Neuronal stem cell (in vitro differentiated cells): ENCODE measurements around the gene YJU2.
"Not testable (repeated sequence)": the region's sequence is repeated elsewhere in the genome, so short reads cannot be mapped to it uniquely, and the experiment has no call there.

Source experiments
- DNase-seq: peaks from one replicate; pipeline ENCODE4 v3.0.0-alpha.2; 2013; ENCODE audit warnings: low spot score
- H2AFZ ChIP-seq: one replicate; pipeline ENCODE4 v1.6.1; 2013; ENCODE audit warnings: mild to moderate bottlenecking, low read length, inconsistent platforms
- H2AK5ac ChIP-seq: 2 replicates; pipeline ENCODE4 v1.6.1; 2013; ENCODE audit warnings: low read depth, mild to moderate bottlenecking, inconsistent platforms, low read length, moderate library complexity, mixed read lengths
- H2BK120ac ChIP-seq: 2 replicates; pipeline ENCODE4 v1.6.1; 2013; ENCODE audit warnings: low read depth, mild to moderate bottlenecking, inconsistent platforms, low read length, moderate library complexity, mixed read lengths
- H2BK12ac ChIP-seq: one replicate; pipeline ENCODE4 v1.6.1; 2013; ENCODE audit warnings: low read length, inconsistent platforms
- H2BK15ac ChIP-seq: 2 replicates; pipeline ENCODE4 v1.6.1; 2013; ENCODE audit warnings: mild to moderate bottlenecking, low read length, inconsistent platforms, mixed read lengths
- H2BK5ac ChIP-seq: one replicate; pipeline ENCODE4 v1.6.1; 2013; ENCODE audit warnings: inconsistent platforms, mild to moderate bottlenecking, low read length, moderate library complexity
- H3K14ac ChIP-seq: one replicate; pipeline ENCODE4 v1.6.1; 2013; ENCODE audit warnings: low read length, inconsistent platforms
- H3K18ac ChIP-seq: 2 replicates; pipeline ENCODE4 v1.6.1; 2013; ENCODE audit warnings: low read length, inconsistent platforms
- H3K23ac ChIP-seq: 2 replicates; pipeline ENCODE4 v1.6.1; 2013; ENCODE audit warnings: low read depth, mild to moderate bottlenecking, mixed read lengths, low read length, inconsistent platforms; ENCODE audit not compliant: poor library complexity
- H3K27ac ChIP-seq: replicated peaks from 3 replicates; pipeline ENCODE4 v1.5.1; 2013; ENCODE audit warnings: low read length, inconsistent platforms
- H3K27me3 ChIP-seq, 3 experiments: 2 replicates each; pipeline ENCODE4 v1.6.1; 2013; ENCODE audit warnings: low read length in 3 of 3, mild to moderate bottlenecking in 2 of 3, inconsistent platforms in 1 of 3, low read depth in 1 of 3, mixed read lengths in 1 of 3, moderate library complexity in 1 of 3; ENCODE audit not compliant: control insufficient read depth in 3 of 3, insufficient read depth in 3 of 3
- H3K36me3 ChIP-seq, 2 donors: replicated peaks in 1 of 2; 2 replicates each; pipeline ENCODE4 v1.6.1; 2013; ENCODE audit warnings: low read length in 2 of 2; ENCODE audit not compliant: control insufficient read depth in 2 of 2, insufficient read depth in 2 of 2
- H3K4ac ChIP-seq: 2 replicates; pipeline ENCODE4 v1.6.1; 2013; ENCODE audit warnings: inconsistent platforms, mild to moderate bottlenecking, low read length, moderate library complexity
- H3K4me1 ChIP-seq, 2 donors: 1 replicate in 1 of 2; 2 replicates in 1 of 2; pipeline ENCODE4 v1.6.1; 2013; ENCODE audit warnings: low read length in 2 of 2, low read depth in 1 of 2; ENCODE audit not compliant: control insufficient read depth in 2 of 2, insufficient read depth in 1 of 2
- H3K4me2 ChIP-seq: one replicate; pipeline ENCODE4 v1.6.1; 2013; ENCODE audit warnings: mild to moderate bottlenecking, low read length, inconsistent platforms; ENCODE audit not compliant: insufficient read depth, poor library complexity, severe bottlenecking
- H3K4me3 ChIP-seq, 2 donors: 2 replicates each; pipeline ENCODE4 v1.5.1; 2013; ENCODE audit warnings: low read length in 2 of 2, mild to moderate bottlenecking in 2 of 2, inconsistent platforms in 1 of 2, moderate library complexity in 1 of 2
- H3K79me1 ChIP-seq: one replicate; pipeline ENCODE4 v1.6.1; 2013; ENCODE audit warnings: low read depth, mild to moderate bottlenecking, inconsistent platforms, low read length, moderate library complexity
- H3K9ac ChIP-seq: one replicate; pipeline ENCODE4 v1.6.1; 2013; ENCODE audit warnings: mild to moderate bottlenecking, low read depth, low read length, inconsistent platforms; ENCODE audit not compliant: poor library complexity
- H3K9me3 ChIP-seq, 2 donors: replicated peaks in 1 of 2; 2 replicates each; pipeline versions ENCODE3 to v1.6.1; 2013; ENCODE audit warnings: low read length in 2 of 2, mild to moderate bottlenecking in 2 of 2, inconsistent platforms in 1 of 2, low read depth in 1 of 2, mixed read lengths in 1 of 2, moderate library complexity in 1 of 2; ENCODE audit not compliant: control insufficient read depth in 2 of 2, insufficient read depth in 1 of 2
- H4K8ac ChIP-seq: one replicate; pipeline ENCODE4 v1.6.1; 2013; ENCODE audit warnings: low read depth, mild to moderate bottlenecking, inconsistent platforms, low read length, moderate library complexity
- H4K91ac ChIP-seq: one replicate; pipeline ENCODE4 v1.6.1; 2013; ENCODE audit warnings: low read length, low read depth, mild to moderate bottlenecking, inconsistent platforms; ENCODE audit not compliant: poor library complexity
- whole genome bisulfite sequencing, 2 donors: extraction: QIAGEN DNeasy Blood & Tissue Kit; methylation state at CpG; one replicate each; pipeline ENCODE4 v1.1.7; 2013; ENCODE audit warnings: missing lambda C conversion rate in 2 of 2, mixed read lengths in 1 of 2; ENCODE audit not compliant: insufficient read length in 2 of 2, insufficient replicate concordance in 1 of 2; ENCODE audit errors: extremely low coverage in 2 of 2; 5-methylcytosine and 5-hydroxymethylcytosine counted together

Gene YJU2

DNA sequence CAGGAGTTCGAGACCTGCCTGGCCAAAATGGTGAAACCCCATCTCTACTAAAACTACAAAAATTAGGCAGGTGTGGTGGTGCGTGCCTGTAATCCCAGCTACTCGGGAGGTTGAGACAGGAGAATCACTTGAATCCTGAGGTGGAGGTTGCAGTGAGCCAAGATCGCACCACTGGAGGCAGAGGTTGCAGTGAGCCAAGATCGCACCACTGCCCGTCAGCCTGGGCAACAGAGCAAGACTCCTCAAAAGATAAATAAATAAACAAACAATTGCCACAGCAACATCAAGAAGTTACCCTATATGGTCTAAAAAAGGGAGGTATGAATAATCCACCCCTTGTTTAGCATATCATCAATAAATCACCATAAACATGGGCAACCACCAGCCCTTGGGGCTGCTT is 942 bp upstream of the YJU2 start:
- not testable (repeated sequence) for H2BK15ac ChIP-seq, H2BK120ac ChIP-seq, H4K8ac ChIP-seq, H4K91ac ChIP-seq, H3K9me3 ChIP-seq, H3K14ac ChIP-seq, H3K18ac ChIP-seq, H3K4me1 ChIP-seq, H3K27me3 ChIP-seq, H3K9ac ChIP-seq, H3K4me3 ChIP-seq, H3K27ac ChIP-seq, H3K23ac ChIP-seq, H3K79me1 ChIP-seq, H3K4ac ChIP-seq, H2BK5ac ChIP-seq, DNase-seq, H2BK12ac ChIP-seq, H3K4me2 ChIP-seq, H2AK5ac ChIP-seq
- peak overlapping the region; percentile 85 for H2AFZ ChIP-seq
- H3K36me3 ChIP-seq, result peaks cover 16 to 20% of the 10 kb centered on the region in 2 donors
- whole genome bisulfite sequencing, 2 donors, result no CpG with 5 or more reads among the region's 6 CpGs

DNA sequence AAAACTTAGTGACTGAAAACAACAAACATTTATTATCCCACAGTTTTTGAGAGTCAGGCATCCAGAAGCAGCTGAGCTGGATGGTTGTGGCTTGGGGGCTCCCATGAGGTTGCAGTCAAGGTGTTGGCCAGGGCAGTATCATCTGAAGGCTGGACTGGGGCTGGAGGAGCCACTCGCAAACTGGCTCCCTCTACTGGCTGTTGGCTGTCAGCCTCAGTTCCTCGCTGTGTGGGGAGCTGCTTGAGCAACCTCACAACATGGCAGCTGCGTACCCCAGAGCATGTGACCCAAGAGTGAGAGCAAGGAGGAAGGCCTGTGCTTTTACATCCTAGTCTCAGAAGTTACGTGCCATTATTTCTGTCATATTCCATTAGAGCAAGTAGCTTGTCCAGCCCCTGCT is 9.7 kb downstream of the YJU2 start:
- no peak overlapping the region for H3K18ac ChIP-seq
- H3K79me1 ChIP-seq, result no peaks in the 10 kb centered on the region
- H4K91ac ChIP-seq, result no peak overlapping the region
- H3K4me1 ChIP-seq, result no peaks in the 10 kb centered on the region
- peaks cover 7 to 17% of the 10 kb centered on the region in 2 donors for H3K9me3 ChIP-seq
- H2AFZ ChIP-seq, result no peak overlapping the region
- peaks cover 33 to 76% of the 10 kb centered on the region in 2 donors for H3K36me3 ChIP-seq
- no peak overlapping the region for H3K4ac ChIP-seq
- no peak overlapping the region for H3K4me3 ChIP-seq
- H2BK5ac ChIP-seq, result no peak overlapping the region
- no peaks in the 10 kb centered on the region for H3K27me3 ChIP-seq
- no CpG with 5 or more reads among the region's 4 CpGs for WGBS, 2 donors
- no peak overlapping the region for H2AK5ac ChIP-seq
- DNase-seq, result no peak
- H4K8ac ChIP-seq, result no peak overlapping the region
- no peak overlapping the region for H3K9ac ChIP-seq
- H3K27ac ChIP-seq, result no peak overlapping the region
- no peak overlapping the region for H3K23ac ChIP-seq
- no peak overlapping the region for H2BK12ac ChIP-seq
- H3K4me2 ChIP-seq, result no peak overlapping the region
- no peak overlapping the region for H3K14ac ChIP-seq
- H2BK15ac ChIP-seq, result no peak overlapping the region
- H2BK120ac ChIP-seq, result no peak overlapping the region

DNA sequence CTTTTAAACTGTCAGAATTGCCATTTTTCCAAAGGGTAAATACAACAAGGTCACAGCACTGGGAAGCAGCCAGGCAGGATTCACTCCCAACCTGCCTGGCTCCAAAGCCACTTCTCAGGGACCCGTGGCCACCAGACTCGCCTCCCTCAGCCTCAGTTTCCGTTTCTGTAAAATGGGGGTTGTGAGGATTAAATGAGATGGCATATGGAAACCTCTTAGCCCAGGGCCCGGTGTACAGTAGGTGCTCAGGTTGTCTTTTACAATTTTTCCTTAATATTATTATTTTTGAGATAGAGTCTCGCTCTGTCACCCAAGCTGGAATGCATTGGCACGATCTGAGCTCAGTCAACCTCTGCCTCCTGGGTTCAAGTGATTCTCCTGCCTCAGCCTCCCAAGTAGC is 10.1 kb downstream of the YJU2 start:
- Histone ChIP-seq H2AFZ (no peak overlapping the region), H3K36me3 (peaks cover 35 to 76% of the 10 kb centered on the region in 2 donors), H3K9ac (no peak overlapping the region), H3K4me1 (no peaks in the 10 kb centered on the region), H3K79me1 (no peaks in the 10 kb centered on the region), H3K23ac (no peak overlapping the region), H2BK15ac (no peak overlapping the region), H3K27ac (no peak overlapping the region), H2BK5ac (no peak overlapping the region), H3K4me2 (no peak overlapping the region), H3K4ac (no peak overlapping the region), H2AK5ac (no peak overlapping the region), H2BK12ac (no peak overlapping the region), H3K18ac (no peak overlapping the region), H3K27me3 (no peaks in the 10 kb centered on the region), H2BK120ac (no peak overlapping the region), H4K91ac (no peak overlapping the region), H4K8ac (no peak overlapping the region), H3K14ac (no peak overlapping the region), H3K9me3 (peaks cover 7 to 17% of the 10 kb centered on the region in 2 donors), H3K4me3 (no peak overlapping the region)
- DNase-seq, result no peak
- WGBS, 2 donors, result no CpG with 5 or more reads among the region's 6 CpGs

DNA sequence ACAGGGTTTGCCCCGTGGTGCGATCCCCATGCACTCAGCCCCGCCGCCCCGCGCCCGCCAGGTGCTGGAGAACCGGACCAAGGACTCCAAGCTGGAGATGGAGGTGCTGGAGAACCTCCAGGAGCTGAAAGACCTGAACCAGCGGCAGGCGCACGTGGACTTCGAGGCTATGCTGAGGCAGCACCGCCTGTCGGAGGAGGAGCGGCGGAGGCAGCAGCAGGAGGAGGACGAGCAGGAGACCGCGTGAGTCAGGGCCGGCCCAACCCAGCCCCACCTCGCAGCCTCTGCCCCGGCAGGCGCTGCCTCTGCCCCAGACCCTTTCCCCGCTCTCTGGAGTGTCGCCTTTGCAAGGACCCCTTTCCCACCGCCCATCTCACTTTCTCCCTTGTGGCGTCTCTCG is 11.3 kb downstream of the YJU2 start:
- Histone ChIP-seq H3K14ac (no peak overlapping the region), H3K27me3 (no peaks in the 10 kb centered on the region), H3K36me3 (peaks cover 37 to 77% of the 10 kb centered on the region in 2 donors), H3K9ac (peak overlapping the region; percentile 44), H2AFZ (no peak overlapping the region), H3K9me3 (peaks cover 7 to 17% of the 10 kb centered on the region in 2 donors), H2BK120ac (no peak overlapping the region), H4K8ac (no peak overlapping the region), H3K4me2 (peak overlapping the region; percentile 11), H3K27ac (no peak overlapping the region), H3K79me1 (peaks cover 2% of the 10 kb centered on the region), H3K4me3 (no peak overlapping the region), H4K91ac (no peak overlapping the region), H3K4ac (no peak overlapping the region), H2AK5ac (no peak overlapping the region), H3K18ac (no peak overlapping the region), H3K23ac (no peak overlapping the region), H2BK12ac (no peak overlapping the region), H2BK5ac (no peak overlapping the region), H2BK15ac (no peak overlapping the region), H3K4me1 (no peaks in the 10 kb centered on the region)
- DNase-seq, result no peak
- no CpG with 5 or more reads among the region's 28 CpGs for WGBS, 2 donors
